Kidney glomerular epithelial cell (primary cell): Measurements from ENCODE around the gene S100A9.
"Not testable (repeated sequence)": the region's sequence is repeated elsewhere in the genome, so short reads cannot be mapped to it uniquely, and the experiment has no call there.

Source experiments
- DNase-seq: peaks from one replicate; lab custom pipeline; 2025; lab: John Stamatoyannopoulos, UW

S100A9 gene

GRCh38 chr1:153357853-153358690 is at the start of gene S100A9:
TSS of gene S100A9 (plus strand) at chr1:153357854. CDS start at chr1:153358284, 430 bp downstream.
- DNase-seq, result no peak

GRCh38 chr1:153308540-153308939 is 49.1 kb upstream of the S100A9 start:
- no peak for DNase-seq

- no peak for DNase-seq
Measured at GRCh38 chr1:153309441-153309840, 48.2 kb upstream of the S100A9 start.

GRCh38 chr1:153310526-153310925 is 47.1 kb upstream of the S100A9 start:
- no peak for DNase-seq

- no peak for DNase-seq
Measured at GRCh38 chr1:153312570-153313186, 45.0 kb upstream of the S100A9 start, which contains the start of gene PGLYRP3. TSS of gene PGLYRP3 (minus strand) at chr1:153312952. CDS start at chr1:153310665, 2,287 bp downstream.

- DNase-seq, result no peak
Measured at GRCh38 chr1:153313288-153313687, 44.4 kb upstream of the S100A9 start.

- DNase-seq, result not testable (repeated sequence)
Measured at GRCh38 chr1:153314388-153314787, 43.3 kb upstream of the S100A9 start.

- not testable (repeated sequence) for DNase-seq
Measured at GRCh38 chr1:153316013-153316412, 41.6 kb upstream of the S100A9 start.

GRCh38 chr1:153318145-153318544 is 39.5 kb upstream of the S100A9 start:
- not testable (repeated sequence) for DNase-seq

- DNase-seq, result no peak
Measured at GRCh38 chr1:153322568-153322967, 35.1 kb upstream of the S100A9 start.

GRCh38 chr1:153324912-153325311 is 32.7 kb upstream of the S100A9 start:
- no peak for DNase-seq

GRCh38 chr1:153333902-153334301 is 23.8 kb upstream of the S100A9 start:
- no peak for DNase-seq

GRCh38 chr1:153336650-153337049 is 21.0 kb upstream of the S100A9 start:
- no peak for DNase-seq

GRCh38 chr1:153337980-153338853 is 19.4 kb upstream of the S100A9 start:
- no peak for DNase-seq

GRCh38 chr1:153339802-153340201 is 17.9 kb upstream of the S100A9 start:
- no peak for DNase-seq

- no peak for DNase-seq
Measured at GRCh38 chr1:153340356-153340755, 17.3 kb upstream of the S100A9 start.

GRCh38 chr1:153341431-153341934 is 16.2 kb upstream of the S100A9 start:
- DNase-seq, result no peak

- no peak for DNase-seq
Measured at GRCh38 chr1:153342178-153342577, 15.5 kb upstream of the S100A9 start.

GRCh38 chr1:153343040-153343681 is 14.5 kb upstream of the S100A9 start:
- DNase-seq, result no peak

GRCh38 chr1:153343811-153344717 is 13.6 kb upstream of the S100A9 start:
- no peak for DNase-seq

- DNase-seq, result no peak
Measured at GRCh38 chr1:153344718-153345025, 13.0 kb upstream of the S100A9 start.
